Right lung (tissue), 5 donors: ENCODE results near the gene HUS1. TPM values are rescaled to one million over a fixed set of nuclear protein-coding genes. Genes with fewer than 3 reads are reported as not detected.
A peak's percentile ranks its signal among the peaks of the same experiment; 100 is the strongest.
"Not testable (repeated sequence)": the region's sequence is repeated elsewhere in the genome, so short reads cannot be mapped to it uniquely, and the experiment has no call there.

Source experiments
- DNase-seq, 2 donors: peaks; one replicate each; pipeline ENCODE4 v3.0.0-alpha.2; 2013
- polyA plus RNA-seq, 5 donors: library from polyadenylated mRNA; unstranded; fragments of 120-200 nt; gene quantifications; one replicate each; pipeline versions ENCODE4 v1.2.1 to v1.2.3, GENCODE V29; 2013; ENCODE audit warnings: inconsistent platforms in 1 of 5, low replicate concordance in 1 of 5; ENCODE audit not compliant: insufficient read length in 5 of 5, insufficient read depth in 1 of 5

HUS1 gene
- polyA plus RNA-seq, 5 donors = 18.4 to 31.2 (median 28.9) TPM

DNA sequence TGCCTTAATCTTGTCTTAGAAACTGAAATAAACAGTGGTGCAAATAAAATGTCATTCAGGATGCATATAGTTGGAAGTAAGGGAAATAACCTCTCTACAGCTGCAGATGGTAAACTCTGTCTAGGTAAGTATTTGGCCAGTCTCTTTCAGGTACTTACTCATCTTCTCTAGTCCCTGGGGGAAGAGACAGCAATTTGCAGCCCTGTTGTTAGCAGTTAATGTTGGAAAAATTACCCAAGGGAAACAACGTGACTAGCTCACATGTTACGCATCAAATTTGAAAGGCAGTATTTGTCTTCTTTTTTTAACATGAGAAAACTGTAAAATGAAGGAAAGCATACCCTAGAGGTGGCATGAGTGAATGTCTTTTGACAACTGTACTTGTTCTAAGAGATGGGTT, 3.2 kb upstream of the HUS1 start:
- no peak for DNase-seq

DNA sequence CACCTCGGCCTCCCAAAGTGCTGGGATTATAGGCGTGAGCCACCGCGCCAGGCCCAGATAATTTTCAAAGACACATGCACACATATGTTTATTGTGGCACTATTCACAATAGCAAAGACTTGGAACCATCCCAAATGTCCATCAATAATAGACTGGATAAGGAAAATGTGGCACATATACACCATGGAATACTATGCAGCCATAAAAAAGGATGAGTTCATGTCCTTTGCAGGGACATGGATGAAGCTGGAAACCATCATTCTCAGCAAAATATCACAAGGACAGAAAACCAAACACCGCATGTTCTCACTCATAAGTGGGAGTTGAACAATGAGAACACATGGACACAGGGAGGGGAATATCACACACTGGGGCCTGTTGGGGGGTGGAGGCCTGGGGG, 1.2 kb upstream of the HUS1 start:
- DNase-seq = not testable (repeated sequence)

DNA sequence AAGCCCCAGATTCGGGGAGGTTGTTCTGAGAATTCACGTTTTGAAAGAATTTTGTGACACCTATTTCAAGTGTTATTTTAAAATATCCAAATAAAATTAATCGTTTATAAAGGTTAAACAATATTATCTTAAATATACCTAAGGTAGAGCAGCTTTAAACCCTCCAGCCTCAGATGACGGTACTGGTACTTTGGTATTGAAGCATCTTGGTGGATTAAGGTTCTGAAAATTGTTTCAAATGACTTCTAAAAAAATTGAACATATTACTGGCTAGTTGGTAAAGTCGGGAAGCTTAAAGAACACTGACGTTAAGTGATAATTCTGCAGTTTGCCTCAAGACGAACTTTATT, 392 bp upstream of the HUS1 start:
- no peak for DNase-seq

DNA sequence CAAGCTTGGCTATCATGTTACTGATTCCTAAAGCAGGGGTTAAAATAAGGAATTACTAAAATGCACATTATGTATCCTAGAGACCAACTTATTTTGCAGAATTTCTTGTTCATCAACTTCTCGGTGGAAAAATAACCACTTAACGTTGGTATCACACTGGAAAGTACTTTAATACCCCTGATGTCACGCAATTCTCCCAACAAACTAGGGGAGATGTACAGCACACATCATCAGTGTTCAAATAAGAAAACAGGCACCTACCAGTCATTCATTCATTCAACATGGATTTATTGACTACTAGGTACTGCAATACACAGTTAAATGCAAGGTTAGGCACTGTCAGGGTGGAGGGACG, 648 bp downstream of the HUS1 start:
- no peak for DNase-seq

DNA sequence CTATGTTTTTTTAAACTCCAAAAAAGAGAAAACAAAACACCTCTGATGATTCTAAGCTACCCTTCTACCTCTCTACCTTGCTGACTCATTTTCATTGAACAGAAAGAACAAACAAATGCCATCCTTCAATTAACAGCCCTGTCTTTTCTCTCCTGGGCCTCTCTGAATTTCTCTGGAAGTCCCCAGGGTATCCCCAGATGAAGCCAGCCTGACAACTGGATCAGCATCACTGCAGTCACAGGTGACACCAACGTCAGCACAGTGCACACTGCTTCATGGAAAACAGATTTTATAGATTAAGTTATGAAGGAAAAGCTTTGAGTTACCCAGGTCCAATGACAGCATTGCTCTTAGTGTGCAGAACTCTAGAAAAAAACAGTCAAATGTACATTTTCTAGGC, 5.7 kb downstream of the HUS1 start:
- no peak for DNase-seq

DNA sequence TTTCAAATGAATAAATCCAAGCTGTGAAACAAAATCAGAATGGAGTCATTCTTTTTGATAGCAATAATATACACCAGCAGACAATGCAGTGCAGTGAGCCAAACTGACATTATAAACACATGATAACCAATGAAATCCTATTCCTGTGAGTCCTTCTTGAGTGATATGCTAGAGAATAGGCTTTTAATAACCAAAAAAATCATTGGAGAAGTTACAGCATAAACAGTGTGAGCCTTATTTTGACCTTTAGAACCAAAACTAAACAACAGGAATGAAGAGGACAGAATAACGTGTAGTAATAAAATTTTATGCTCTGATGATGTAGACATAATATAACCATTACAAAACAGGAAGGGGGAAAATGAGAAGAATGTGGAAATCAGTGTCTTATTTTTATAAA, 8.7 kb downstream of the HUS1 start:
- DNase-seq = no peak

DNA sequence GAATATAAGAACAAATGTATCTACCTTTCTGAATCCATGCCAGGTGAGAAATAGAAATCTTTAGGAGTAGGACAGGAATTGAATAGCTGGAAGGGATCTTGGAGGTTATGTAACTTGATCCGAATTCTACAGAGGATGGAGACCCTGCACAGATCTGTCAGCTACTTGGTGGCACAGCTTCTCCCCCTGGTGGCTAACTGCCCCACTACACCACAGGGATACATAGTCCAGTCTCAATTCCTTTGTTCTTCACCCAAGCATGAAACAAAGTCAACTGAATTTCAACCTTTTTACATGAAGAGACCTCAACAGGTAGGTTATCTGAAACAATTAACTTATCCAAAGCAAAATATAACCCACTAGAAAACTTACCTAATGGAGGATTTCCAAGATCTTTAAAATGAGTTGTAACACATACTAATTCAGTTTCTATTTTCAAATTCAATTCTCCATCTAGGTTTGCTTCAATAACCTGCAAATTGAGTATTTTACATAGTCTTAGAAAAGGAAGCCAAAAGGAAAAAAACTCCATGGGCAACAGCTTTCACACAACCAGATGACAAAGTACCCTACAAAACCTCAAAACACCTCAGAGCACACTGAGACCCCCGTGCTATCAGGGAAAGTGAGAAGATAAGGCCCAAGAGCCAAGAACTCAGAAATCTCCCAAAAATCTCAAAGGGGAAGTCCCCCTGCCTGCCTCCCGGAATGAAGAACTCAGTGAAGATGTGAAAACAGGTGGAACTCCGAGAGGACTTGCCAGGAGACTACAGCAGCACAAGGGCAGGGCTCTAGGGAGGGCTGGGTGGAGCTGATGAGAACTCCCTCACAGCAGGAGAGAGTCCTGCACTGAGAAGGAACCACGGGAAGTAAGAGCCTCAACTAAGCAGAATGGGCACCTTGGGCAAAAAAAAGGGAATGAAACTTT, 10.3 kb downstream of the HUS1 start:
- DNase-seq = peak in 1 of 2 donors; percentile 63

DNA sequence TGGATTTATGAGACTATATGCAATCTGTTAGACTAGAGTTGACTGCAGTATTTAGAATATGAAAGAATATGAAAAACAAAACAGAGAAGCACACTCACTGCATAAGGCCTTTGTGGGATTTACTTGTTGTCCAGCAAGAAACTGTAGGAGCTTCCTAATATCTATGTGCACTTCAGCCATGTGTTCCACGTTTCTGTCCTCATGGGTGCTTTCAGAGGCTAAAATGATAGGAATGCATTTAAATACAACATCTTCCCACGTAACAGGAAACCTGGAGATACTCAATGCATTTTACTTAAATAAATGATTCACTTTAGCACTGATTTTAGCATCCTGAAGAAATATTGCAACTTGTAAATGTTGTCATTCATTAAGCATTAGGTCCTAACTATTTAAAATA, 11.7 kb downstream of the HUS1 start:
- no peak for DNase-seq

DNA sequence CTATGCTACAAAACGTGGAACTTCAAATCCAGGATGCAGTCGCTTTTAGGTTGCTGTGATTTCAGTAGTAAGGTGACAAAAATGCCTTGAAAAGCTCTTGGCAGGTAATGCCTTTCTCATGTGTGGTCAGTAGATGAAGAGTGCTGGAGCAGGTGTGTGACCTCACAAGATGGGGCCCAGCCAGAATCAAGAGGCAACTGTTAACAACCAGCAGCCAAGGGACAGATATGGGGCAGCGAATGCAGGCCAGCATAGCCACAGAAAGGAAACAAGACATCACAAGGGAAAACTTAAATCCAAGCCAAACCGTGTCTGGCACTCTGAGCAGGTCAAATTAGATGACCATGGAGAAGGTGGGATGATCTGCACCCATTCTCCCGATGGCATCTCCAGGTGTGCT, 12.3 kb downstream of the HUS1 start:
- no peak for DNase-seq

DNA sequence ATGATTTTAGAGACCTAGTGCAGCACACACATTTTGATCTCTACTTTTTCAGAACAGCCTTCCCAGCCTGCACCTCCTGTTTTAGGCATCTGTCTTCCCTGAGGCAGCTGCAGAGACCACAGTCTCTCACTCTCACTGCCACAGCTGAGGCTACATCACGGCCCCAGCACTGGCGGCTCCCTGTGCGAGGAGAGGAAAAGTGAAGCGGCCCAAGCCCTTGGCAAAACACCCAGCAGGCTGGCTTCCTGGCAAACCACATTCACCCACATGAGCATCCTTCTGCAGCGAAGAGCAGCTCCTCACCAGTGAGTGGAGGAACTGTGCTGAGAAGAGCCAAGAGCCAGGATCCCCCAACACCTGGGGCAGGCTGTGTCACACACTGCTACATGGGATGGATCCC, 14.0 kb downstream of the HUS1 start:
- DNase-seq = no peak

DNA sequence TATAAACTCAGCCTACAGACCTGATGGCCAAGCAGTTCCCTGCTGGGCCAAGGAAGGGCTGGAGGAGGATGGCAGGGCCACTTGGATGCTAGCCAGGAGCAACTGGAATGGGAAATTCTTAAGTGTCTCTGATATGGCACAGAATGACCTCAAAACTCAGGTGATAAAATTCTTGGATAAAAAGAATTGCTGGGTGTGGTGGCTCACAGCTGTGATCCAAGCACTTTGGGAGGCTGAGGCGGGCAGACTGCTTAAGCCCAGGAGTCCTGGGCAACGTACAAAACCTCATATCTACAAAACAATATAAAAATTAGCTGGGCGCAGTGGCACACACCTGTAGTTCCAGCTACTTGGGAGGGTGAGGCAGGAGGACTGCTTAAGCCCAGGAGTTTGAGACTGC, 17.2 kb downstream of the HUS1 start:
- no peak for DNase-seq

DNA sequence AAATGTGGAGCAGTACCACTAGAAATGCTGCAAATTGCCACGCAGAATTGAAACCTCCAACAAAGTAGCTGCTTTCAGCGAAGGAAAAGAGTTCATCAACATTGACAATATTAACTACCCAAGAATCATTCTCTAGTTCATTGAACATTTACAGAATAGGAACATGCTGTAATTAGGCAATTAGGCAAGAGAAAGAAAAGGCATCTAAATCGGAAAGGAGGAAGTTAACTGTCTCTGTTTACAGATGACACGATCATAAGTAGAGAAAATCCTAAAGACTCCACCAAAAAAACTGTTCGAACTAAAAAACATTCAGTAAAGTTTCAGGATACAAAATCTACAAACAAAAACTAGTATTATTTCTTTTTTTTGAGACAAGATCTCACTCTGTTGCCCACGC, 22.3 kb downstream of the HUS1 start:
- DNase-seq = no peak

DNA sequence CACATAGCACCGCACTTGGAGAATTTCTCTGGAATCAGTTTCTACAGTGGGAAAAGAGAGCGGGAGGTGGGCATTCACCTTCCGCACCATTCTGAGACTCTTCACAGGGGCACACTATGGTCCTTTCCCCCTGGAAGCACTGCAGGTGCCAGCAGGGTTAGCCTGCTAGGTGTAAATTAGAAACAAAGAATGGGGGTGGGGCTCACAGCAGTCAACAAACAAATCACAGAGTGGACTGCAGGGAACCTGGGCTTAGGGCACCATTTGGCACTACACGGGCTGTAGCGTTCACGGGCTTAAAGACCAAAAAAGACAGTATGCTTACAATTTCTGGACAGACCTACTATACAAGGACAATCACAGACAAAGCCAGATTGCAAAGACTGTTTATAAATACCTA, 23.2 kb downstream of the HUS1 start:
- no peak for DNase-seq

DNA sequence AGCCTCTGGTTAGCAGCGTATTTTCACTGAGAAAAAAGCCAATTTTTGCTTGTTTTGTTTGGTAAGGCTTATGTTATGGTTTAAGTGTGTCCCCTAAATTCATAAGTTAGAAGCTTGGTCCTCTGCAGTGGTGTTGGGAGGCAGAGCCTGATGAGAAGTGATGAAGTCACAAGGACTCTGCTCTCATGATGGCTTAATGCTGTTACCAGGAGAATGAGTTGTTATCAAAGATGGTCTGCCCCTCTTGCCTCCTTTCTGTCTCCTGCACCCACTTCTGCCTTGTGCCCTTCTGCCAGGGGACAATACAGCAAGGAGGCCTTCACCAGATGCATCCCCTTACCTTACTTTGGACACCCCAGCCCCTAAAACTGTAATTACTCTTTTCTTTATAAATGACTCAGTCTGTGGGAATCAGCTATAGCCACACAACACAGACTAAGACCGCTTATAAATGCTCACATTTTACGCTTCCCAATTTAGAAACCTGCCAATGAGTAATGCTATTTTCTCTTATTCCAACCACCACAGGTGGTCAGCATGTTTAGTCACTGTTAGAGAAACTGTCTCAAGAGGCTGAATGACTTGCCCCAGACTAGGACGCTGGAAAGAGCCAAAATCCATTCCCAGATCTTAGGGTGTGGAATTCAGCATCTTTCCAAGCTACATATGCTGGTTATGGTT, 25.0 kb downstream of the HUS1 start:
- no peak for DNase-seq

DNA sequence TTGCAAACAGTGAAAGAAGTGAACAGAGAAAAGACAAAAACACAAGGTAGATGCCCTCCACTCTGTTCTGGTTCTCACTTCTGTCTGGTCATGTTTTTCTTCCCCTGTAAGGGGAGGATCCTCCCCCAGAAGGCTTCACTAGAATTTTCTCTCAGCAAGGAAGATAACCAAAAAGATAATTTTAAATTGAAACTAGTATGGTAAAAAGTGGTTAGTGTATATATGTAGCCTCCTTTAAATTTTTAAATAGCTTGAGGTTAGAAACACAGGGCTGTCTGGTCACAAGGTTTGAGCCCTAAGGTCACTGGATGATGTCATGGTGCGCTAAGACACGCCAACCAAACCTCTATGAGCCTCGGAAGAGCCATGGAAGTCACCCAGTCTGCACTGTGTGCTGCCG, 25.6 kb downstream of the HUS1 start:
- no peak for DNase-seq

DNA sequence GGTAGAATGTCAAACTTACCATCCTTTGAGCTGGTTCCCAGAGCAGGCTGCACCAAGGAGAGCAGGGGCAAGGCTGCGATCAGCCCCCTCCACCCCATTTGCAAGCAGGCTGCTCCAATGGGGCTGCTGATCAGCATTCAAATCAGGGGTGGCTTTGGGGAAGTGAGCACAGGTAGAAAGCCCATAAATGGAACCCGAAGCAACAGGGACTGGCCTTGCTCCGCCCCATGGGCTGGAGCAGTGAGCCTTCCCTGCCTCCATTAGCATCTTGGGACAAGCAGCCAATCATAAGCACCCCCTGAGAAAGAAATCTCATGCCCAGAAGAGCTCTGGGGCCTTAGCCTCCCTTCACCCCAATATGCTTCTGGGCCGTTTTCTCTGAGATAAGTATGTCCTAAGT, 27.2 kb downstream of the HUS1 start:
- DNase-seq = no peak

DNA sequence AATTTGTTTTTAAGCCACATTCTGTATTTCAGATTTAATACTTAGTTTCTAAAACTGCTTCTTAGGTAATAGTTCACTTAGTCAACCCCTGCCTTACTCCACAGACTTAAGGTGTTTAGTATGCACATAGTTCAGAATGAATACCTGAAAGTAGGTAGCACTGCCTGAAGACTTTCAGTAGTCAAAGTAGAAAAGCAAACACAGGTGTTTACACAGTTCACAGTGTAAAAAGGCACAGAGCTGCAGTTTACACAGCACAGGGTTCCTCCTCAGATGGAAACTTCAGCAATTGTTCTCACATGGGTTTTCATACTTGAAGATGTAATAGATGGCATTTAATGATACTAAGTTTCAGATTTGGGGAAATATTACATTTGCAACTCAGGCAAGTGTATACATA, 28.0 kb downstream of the HUS1 start:
- DNase-seq = peak in 1 of 2 donors; percentile 14

DNA sequence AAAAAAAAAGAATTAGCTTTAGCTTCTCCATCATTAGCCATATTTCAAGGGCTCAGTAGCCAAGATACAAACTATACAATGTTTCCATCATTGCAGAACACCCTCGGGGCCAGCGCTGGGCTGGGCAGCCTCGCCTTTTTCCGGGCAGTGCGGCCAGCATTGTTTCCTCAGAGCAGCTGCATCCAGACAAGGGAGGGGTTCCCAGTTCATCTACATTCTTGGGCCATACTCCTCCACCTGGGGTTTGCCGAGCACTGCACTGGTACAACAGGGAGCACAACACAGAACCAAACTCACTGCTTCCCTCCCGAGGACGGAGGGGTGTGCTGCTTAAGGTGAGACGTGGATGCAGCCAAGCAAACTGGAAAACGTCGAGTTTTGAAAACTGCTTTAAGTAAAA, 28.7 kb downstream of the HUS1 start:
- DNase-seq = no peak

DNA sequence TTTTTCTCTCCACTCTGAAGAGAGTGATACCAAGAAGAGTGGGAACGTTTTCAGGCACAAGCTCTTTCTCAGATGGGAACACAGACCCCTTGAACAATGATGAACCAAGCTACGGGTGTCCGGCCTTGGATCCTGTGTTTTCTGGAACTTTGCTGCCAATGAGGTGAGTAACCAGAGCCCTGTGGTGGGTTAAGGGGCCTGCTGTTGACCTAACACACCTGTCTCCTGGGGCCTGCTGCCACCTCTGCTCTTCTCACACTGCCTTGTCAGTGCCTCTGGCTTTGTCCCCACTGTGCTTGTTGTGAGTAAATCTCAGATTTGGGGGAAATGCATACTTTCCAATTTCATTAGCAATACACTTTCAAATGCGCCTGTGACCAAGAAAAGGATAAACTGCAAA, 29.7 kb downstream of the HUS1 start:
- DNase-seq = no peak

DNA sequence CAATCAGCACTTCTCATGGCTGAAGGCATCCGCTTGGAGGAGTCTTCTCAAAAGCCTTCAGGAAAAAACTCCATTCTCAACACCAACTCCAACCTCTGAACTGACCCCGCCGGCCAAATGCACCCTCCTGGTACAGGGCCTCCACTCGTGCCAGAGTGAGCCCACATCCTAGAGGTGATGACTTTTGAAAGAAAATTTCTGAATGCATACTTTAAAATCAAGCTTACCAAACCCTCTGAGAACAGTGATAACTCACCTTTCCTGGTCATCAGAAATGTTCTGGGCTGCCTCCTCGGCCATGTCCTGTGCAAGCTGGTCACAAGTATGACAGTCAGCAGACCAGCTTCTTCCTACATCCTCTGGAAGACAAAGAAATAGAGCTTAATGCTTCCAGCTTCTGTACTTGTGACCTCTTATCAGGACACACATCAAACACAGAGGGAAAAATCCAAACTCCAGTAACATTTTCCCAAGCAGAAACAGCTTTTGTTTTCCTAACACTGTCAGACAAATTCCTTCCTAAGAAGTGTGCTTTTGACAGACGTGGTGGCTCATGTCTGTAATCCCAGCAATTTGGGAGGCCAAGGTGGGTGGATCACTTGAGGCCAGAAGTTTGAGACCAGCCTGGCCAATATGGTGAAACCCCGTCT, 31.1 kb downstream of the HUS1 start, which contains the start of gene PKD1L1:
Gene PKD1L1 (minus strand): TSS at position 326 of the 650 bp plus-strand sequence. CDS start 26 bp downstream, at position 300.
- DNase-seq = no peak

DNA sequence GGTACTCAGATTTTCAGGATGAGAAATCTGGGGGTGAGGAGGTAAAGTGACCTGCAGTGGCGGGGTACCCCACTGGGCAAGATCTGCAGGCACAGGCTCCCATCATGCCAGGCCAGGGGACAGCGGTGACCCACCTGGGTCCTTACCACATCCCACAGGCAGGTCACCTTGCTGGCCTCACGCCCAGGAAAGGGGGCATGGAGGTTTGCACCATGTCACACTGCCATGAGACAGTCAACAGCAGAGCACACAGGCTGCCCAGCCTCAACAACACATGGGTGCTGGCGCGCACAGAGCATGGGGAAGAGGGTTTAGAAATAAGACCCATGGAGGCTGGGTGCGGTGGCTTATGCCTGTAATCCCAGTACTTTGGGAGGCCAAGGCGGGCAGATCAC, 32.1 kb downstream of the HUS1 start:
- no peak for DNase-seq

DNA sequence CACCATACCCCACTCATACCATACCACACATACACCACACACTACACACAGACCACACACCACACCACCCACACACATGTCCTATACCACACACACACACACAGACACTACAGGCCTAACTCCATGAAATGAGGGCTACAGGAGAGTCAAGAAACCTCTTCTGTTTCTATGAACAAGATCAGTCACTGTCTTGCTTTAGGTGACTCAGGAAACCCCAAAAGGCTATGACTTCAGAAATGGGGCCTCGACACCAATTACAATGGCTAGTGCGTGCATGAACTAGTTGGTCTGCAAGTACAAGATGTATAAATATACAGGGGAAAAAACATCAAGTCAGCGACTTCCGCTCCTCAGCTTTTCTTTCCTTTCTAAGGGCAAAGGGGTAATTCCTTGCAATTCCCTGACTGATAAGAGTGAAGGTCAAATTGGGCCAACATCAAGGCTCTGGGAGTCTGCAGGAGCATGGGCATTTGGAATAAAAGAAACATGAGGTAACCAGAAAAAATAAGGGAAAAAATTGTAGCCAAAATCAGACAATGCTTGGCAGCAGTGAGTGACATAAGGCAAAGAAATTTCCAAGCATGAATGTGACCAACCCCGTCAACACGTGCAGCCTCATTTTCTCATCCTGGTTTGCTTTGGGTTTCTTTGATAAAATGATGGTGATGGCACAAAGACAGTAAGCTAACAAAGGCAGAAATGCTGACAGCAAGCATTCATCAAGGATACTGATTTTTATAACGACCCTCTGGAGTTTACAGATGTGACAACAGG, 32.6 kb downstream of the HUS1 start:
- no peak for DNase-seq
